NCI-H2029 treated with DMSO at 0.1 percent for 48 hours (cell line): ENCODE results near the gene VPS35L.

Source experiments
- DNase-seq: peaks from one replicate; lab custom pipeline; 2025; lab: John Stamatoyannopoulos, UW

Gene VPS35L

DNA sequence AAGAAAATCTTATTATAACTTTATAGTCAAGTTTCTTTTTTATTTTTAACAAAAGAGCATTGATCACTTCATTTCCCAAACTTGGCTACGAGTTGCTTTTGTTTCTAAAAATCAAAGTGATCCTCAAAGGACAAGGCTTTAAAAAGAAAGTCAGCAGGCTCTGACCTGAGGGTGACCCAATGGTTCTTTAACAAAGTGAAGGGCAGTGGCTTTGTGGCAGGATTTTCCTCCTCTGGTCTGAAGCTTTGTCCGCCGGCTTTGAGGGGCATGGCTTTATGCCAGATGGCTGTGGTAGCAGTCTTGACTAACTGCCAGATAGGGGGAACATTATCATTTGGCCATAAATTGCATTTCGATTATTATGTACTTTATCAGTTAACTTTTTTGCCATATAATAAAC, 191.1 kb downstream of the VPS35L start:
- no peak for DNase-seq

DNA sequence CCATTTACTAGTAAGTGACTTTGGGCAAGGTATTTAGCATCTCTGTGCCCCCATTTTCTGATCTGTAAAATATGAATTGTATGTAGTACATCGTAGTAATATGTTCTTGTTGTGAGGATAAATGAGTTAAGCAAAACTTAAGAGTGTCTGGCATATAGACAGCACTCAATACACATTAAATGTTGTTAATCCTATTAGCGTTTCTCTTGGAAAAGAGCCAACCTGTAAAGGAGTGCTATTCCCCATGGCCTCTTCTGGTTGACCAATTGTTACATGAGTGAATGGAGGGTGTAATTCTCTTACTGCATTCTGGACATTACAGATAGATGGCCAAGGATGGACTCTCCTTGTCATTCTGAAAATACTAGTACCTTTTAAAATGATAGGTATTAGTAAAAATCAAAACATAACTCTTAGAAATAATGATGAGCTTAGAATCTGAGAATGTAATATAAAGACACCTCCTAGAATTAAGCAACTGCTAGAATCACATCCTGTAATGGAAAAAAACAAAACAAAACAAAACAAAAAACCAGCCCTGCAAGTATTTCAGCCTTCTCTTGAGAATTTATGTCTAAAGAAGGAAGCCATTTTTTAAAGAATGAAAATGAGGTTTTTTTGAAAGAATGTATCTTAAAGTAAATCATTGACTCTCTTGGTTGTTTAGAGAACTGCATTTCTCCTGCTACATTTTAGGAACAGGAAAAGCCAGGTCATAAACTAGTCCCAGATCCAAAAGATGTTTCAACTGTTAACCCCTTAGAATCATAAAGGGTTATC, 193.1 kb downstream of the VPS35L start:
- no peak for DNase-seq

DNA sequence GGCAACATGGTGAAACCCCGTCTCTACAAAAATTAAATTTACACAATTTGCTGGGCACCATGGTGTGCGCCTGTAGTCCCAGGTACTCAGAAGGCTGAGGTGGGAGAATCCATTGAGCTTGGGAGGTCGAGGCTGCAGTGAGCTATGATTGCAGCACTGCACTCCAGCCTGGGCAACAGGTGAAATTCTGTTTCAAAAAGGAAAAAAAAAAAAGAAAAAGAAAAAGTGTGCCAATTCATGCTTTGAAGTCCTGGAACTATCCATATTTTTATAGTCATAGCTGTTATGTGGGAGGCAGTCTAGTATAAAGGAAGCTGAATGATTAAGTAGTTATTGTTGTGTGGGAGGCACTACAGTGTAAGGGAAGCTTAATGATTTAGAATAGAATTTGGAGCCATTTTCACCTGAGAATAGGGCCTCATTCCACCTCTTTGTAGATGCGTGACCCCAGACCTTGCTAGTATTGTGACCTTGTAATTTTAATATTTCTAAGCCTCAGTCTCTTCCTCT, 194.1 kb downstream of the VPS35L start:
- DNase-seq = no peak
